ENCODE results near the gene HSPG2.

- TF ChIP-seq POLR2A (IDR thresholded peaks at IDR 0.05; ENCODE audit: low read depth, low read length) (no peak), TAF1 (IDR thresholded peaks at IDR 0.05; ENCODE audit: borderline replicate concordance, low read depth, low read length) (no peak), POLR2AphosphoS5 (IDR thresholded peaks at IDR 0.05; ENCODE audit: low read depth, low read length) (no peak)
These were observed 84.6 kb downstream of the HSPG2 start for GRCh38 chr1:21852282-21853130.
